ENCODE results near the gene ZNF425. TPM values are rescaled to one million over a fixed set of nuclear protein-coding genes. Genes with fewer than 3 reads are reported as not detected.

The ZNF425 gene
- total RNA-seq, 6 donors from 2014 or later = 1.4 to 3.1 (median 1.8) TPM

- Histone ChIP-seq H3K36me3 (no peaks in the 10 kb centered on the region), H3K4me1 (peaks cover 7 to 18% (median 11%) of the 10 kb centered on the region in 4 donors), H3K9me3 (no peaks in the 10 kb centered on the region), H3K27ac (peak within 1 kb of the TSS; percentile 93 to 98 (median 95)), H3K4me3 (peak within 1 kb of the TSS; percentile 78 to 97 (median 90)), H3K27me3 (no peaks in the 10 kb centered on the region)
- TF ChIP-seq POLR2A (IDR thresholded peaks at IDR 0.05) = peak in 3 of 4 donors; percentile 45 to 93 (median 64)
- peak; percentile 94 to 98 (median 96) for TF ChIP-seq CTCF (IDR thresholded peaks at IDR 0.05)
- TF ChIP-seq EP300 (IDR thresholded peaks at IDR 0.05) = peak in 1 of 4 donors; percentile 0
- peak; percentile 81 for TF ChIP-seq POLR2AphosphoS5 (IDR thresholded peaks at IDR 0.05)
- peak; percentile 98 to 99 for ATAC-seq (ENCODE audit: low FRiP score in 2 of 2)
- WGBS, 2 donors = 0% methylated on average over 30 to 56 of the region's 77 CpGs
- DNase-seq = peak; percentile 90 to 97
These were observed 35.5 kb downstream of the ZNF425 start, which contains the start of gene ZNF786 for GRCh38 chr7:149090397-149091195. ZNF786 (minus strand) TSS chr7:149090718; CDS start chr7:149090640, 78 bp downstream.

- TF ChIP-seq POLR2AphosphoS5 (IDR thresholded peaks at IDR 0.05) (no peak), EP300 (IDR thresholded peaks at IDR 0.05) (no peak), POLR2A (IDR thresholded peaks at IDR 0.05) (no peak), CTCF (IDR thresholded peaks at IDR 0.05) (no peak)
- DNase-seq = no peak
- no peak for ATAC-seq (ENCODE audit: low FRiP score in 2 of 2)
- H3K27me3 ChIP-seq = no peaks in the 10 kb centered on the region
- no peak overlapping the region for H3K27ac ChIP-seq
- H3K4me1 ChIP-seq = peaks cover 7 to 18% (median 11%) of the 10 kb centered on the region in 4 donors
- WGBS, 2 donors = 89 to 91% methylated on average over 6 of the region's 6 CpGs
- H3K36me3 ChIP-seq = peaks cover 0 to 2% (median 0%) of the 10 kb centered on the region in 4 donors
- no peak overlapping the region for H3K4me3 ChIP-seq
- no peaks in the 10 kb centered on the region for H3K9me3 ChIP-seq
These were observed 38.7 kb downstream of the ZNF425 start for GRCh38 chr7:149087376-149087775.

- no peak for ATAC-seq (ENCODE audit: low FRiP score in 2 of 2)
- peaks cover 6 to 12% (median 9%) of the 10 kb centered on the region in 4 donors for H3K4me1 ChIP-seq
- TF ChIP-seq POLR2AphosphoS5 (IDR thresholded peaks at IDR 0.05) (no peak), POLR2A (IDR thresholded peaks at IDR 0.05) (no peak), EP300 (IDR thresholded peaks at IDR 0.05) (no peak), CTCF (IDR thresholded peaks at IDR 0.05) (no peak)
These were observed 40.3 kb downstream of the ZNF425 start for GRCh38 chr7:149085866-149086265.

GRCh38 chr7:149084407-149084806, 41.7 kb downstream of the ZNF425 start:
- no peak for ATAC-seq (ENCODE audit: low FRiP score in 2 of 2)
- no peak for TF ChIP-seq CTCF (IDR thresholded peaks at IDR 0.05)
- TF ChIP-seq POLR2A (IDR thresholded peaks at IDR 0.05) = no peak
- TF ChIP-seq POLR2AphosphoS5 (IDR thresholded peaks at IDR 0.05) = no peak
- TF ChIP-seq EP300 (IDR thresholded peaks at IDR 0.05) = no peak
- Histone ChIP-seq H3K4me1 (peaks cover under 1 to 6% (median 2%) of the 10 kb centered on the region in 4 donors), H3K4me3 (no peak overlapping the region), H3K27ac (no peak overlapping the region), H3K27me3 (no peaks in the 10 kb centered on the region), H3K9me3 (no peaks in the 10 kb centered on the region), H3K36me3 (peaks cover 0 to 11% (median 0%) of the 10 kb centered on the region in 4 donors)
- 94 to 98% methylated on average over 2 of the region's 2 CpGs for WGBS, 2 donors
- no peak for DNase-seq

More at GRCh38 chr7:149085866-149086265, 40.3 kb downstream of the ZNF425 start:
- no peak for DNase-seq
- WGBS, 2 donors = 61 to 78% methylated on average over 1 of the region's 1 CpG
- Histone ChIP-seq H3K27me3 (no peaks in the 10 kb centered on the region), H3K36me3 (peaks cover 0 to 2% (median 0%) of the 10 kb centered on the region in 4 donors), H3K9me3 (no peaks in the 10 kb centered on the region), H3K27ac (no peak overlapping the region), H3K4me3 (no peak overlapping the region)

Data from upper lobe of left lung (tissue), 6 donors.